COR-L47 (cell line): ENCODE measurements around the gene CSPG5.
A peak's percentile ranks its signal among the peaks of the same experiment; 100 is the strongest.

Source experiments
- DNase-seq: peaks from one replicate; lab custom pipeline; 2025; lab: John Stamatoyannopoulos, UW

CSPG5 gene

GRCh38 chr3:47540281-47540680 is 38.4 kb downstream of the CSPG5 start:
- DNase-seq: no peak

GRCh38 chr3:47536967-47537366 is 41.7 kb downstream of the CSPG5 start:
- no peak for DNase-seq

- DNase-seq: no peak
These were observed 42.3 kb downstream of the CSPG5 start for GRCh38 chr3:47536221-47536891.

- no peak for DNase-seq
These were observed 44.6 kb downstream of the CSPG5 start for GRCh38 chr3:47533996-47534454.

GRCh38 chr3:47533481-47533880 is 45.2 kb downstream of the CSPG5 start:
- no peak for DNase-seq

GRCh38 chr3:47527952-47528725 is 50.5 kb downstream of the CSPG5 start:
- DNase-seq: no peak

GRCh38 chr3:47525617-47526016 is 53.0 kb downstream of the CSPG5 start:
- DNase-seq: no peak

- no peak for DNase-seq
These were observed 55.2 kb downstream of the CSPG5 start for GRCh38 chr3:47523310-47524073.

GRCh38 chr3:47522082-47522987 is 56.3 kb downstream of the CSPG5 start:
- peak; percentile 75 for DNase-seq

- DNase-seq: no peak
These were observed 57.9 kb downstream of the CSPG5 start for GRCh38 chr3:47520756-47521155.

- DNase-seq: no peak
These were observed 60.7 kb downstream of the CSPG5 start for GRCh38 chr3:47517937-47518336.

GRCh38 chr3:47515864-47516319 is 62.8 kb downstream of the CSPG5 start:
- DNase-seq: no peak

- no peak for DNase-seq
These were observed 63.6 kb downstream of the CSPG5 start for GRCh38 chr3:47515100-47515499.

- peak; percentile 85 for DNase-seq
These were observed 65.3 kb downstream of the CSPG5 start, which contains the start of gene ELP6 for GRCh38 chr3:47513125-47513929. ELP6 (minus strand) TSS chr3:47513712; CDS start chr3:47513590, 122 bp downstream.

- peak; percentile 8 for DNase-seq
These were observed 66.1 kb downstream of the CSPG5 start for GRCh38 chr3:47512416-47513124.
